IPS-15b (cell line): ENCODE measurements around the gene TTF2.

ENCODE experiments used
- H3K27me3 ChIP-seq: one replicate; pipeline ENCODE4 v1.6.1; 2013; ENCODE audit warnings: low read length; ENCODE audit not compliant: control insufficient read depth, insufficient read depth
- H3K36me3 ChIP-seq: one replicate; pipeline ENCODE4 v1.6.1; 2013; ENCODE audit warnings: low read length; ENCODE audit not compliant: control insufficient read depth, insufficient read depth
- H3K4me1 ChIP-seq: one replicate; pipeline ENCODE4 v1.6.1; 2013; ENCODE audit warnings: mild to moderate bottlenecking, low read length; ENCODE audit not compliant: control insufficient read depth, insufficient read depth
- H3K4me3 ChIP-seq: one replicate; pipeline ENCODE4 v1.5.1; 2013; ENCODE audit warnings: low read depth, low read length
- H3K9ac ChIP-seq: one replicate; pipeline ENCODE4 v1.6.1; 2013; ENCODE audit warnings: low read depth, mild to moderate bottlenecking, low read length
- H3K9me3 ChIP-seq: one replicate; pipeline ENCODE4 v1.6.1; 2013; ENCODE audit warnings: mild to moderate bottlenecking, low read length; ENCODE audit not compliant: control insufficient read depth, insufficient read depth

Gene TTF2

GRCh38 chr1:117059678-117060440, at the start of gene TTF2:
TSS of gene TTF2 (plus strand) at chr1:117060326. CDS start at chr1:117060347, 21 bp downstream.
- peak within 1 kb of the TSS; percentile 91 for H3K4me3 ChIP-seq
- no peaks in the 10 kb centered on the region for H3K9me3 ChIP-seq
- H3K36me3 ChIP-seq = no peaks in the 10 kb centered on the region
- no peaks in the 10 kb centered on the region for H3K27me3 ChIP-seq
- H3K4me1 ChIP-seq = peaks cover 8% of the 10 kb centered on the region
- peak within 1 kb of the TSS; percentile 79 for H3K9ac ChIP-seq

DNA sequence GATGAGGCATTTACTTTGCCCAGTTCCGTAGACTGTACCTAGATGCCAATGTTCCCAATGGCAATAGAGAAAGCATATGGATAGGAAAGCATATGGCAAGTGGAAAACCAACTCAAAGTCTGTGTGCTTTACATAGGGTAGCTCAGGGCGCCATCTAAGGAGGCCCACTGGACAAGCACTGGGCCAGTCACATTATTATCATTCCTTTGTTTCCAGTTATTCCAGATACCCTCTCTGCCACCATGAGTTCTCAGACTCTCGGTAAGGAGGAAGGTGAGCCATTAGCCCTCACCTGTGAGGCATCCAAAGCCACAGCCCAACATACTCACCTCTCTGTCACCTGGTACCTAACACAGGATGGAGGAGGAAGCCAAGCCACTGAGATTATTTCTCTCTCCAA, 48.8 kb upstream of the TTF2 start:
- H3K4me1 ChIP-seq = no peaks in the 10 kb centered on the region
- H3K27me3 ChIP-seq = no peaks in the 10 kb centered on the region
- no peaks in the 10 kb centered on the region for H3K9me3 ChIP-seq
- H3K4me3 ChIP-seq = no peak overlapping the region
- no peak overlapping the region for H3K9ac ChIP-seq
- H3K36me3 ChIP-seq = no peaks in the 10 kb centered on the region

DNA sequence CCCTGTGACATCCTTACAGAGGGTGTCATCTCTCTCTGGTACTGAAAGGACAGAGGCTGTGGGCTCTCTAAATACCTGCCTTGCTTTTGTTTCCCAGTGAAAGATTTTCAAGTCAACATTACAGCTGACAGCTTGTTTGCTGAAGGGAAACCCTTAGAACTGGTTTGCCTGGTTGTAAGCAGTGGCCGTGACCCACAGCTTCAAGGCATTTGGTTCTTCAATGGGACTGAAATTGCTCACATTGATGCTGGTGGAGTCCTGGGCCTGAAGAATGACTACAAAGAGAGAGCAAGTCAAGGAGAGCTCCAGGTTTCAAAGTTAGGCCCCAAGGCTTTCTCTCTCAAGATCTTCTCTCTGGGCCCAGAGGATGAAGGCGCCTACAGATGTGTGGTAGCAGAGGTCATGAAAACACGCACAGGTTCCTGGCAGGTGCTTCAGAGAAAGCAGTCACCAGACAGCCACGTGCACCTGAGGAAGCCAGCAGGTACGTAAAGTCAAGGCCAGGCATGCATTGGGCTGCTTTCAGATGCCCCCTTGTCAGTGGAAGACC, 46.7 kb upstream of the TTF2 start:
- Histone ChIP-seq H3K4me3 (no peak overlapping the region), H3K9me3 (no peaks in the 10 kb centered on the region), H3K36me3 (no peaks in the 10 kb centered on the region), H3K27me3 (no peaks in the 10 kb centered on the region), H3K4me1 (no peaks in the 10 kb centered on the region), H3K9ac (no peak overlapping the region)

DNA sequence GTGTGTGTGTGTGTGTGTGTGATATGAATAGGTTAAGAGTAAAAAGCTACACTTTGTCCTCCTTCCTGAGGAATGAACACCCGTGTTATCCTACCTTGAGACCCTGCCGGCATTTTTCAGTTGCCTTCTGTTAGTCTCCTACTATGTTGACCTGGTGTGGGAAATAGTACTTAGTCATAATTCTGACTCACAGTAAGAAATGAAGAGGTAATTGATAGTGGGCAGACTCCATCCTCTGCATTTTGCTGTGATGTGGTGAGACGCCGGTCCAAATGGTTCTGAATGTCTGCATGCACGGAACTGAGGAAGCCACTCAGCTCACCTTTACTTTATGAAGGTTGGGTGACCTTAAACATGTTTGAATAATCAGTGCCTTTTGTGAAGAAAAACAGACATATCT, 45.9 kb upstream of the TTF2 start:
- no peaks in the 10 kb centered on the region for H3K9me3 ChIP-seq
- no peak overlapping the region for H3K9ac ChIP-seq
- no peaks in the 10 kb centered on the region for H3K36me3 ChIP-seq
- no peaks in the 10 kb centered on the region for H3K4me1 ChIP-seq
- no peak overlapping the region for H3K4me3 ChIP-seq
- H3K27me3 ChIP-seq = no peaks in the 10 kb centered on the region

DNA sequence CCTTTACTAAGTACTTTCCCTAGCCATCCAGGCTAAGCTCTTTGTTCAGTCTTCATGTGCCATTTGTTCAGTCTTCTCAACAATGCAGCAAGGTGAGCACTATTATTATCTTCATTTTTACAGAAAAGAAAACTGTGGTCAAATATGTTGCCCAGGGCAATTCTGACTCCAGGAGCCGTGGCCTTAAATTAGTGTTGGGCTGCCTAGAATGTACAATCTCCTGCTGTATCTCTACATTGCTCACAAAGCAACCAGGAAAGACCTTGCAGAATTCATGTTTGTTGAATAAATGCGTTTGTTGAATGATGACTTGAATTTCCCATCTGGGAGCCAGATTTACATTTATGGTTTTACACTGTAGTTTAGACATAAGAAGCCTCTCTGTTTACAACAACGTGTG, 44.4 kb upstream of the TTF2 start:
- H3K4me3 ChIP-seq = no peak overlapping the region
- H3K36me3 ChIP-seq = no peaks in the 10 kb centered on the region
- no peak overlapping the region for H3K9ac ChIP-seq
- H3K4me1 ChIP-seq = no peaks in the 10 kb centered on the region
- no peaks in the 10 kb centered on the region for H3K27me3 ChIP-seq
- H3K9me3 ChIP-seq = no peaks in the 10 kb centered on the region

GRCh38 chr1:117017062-117017461, 43.1 kb upstream of the TTF2 start:
- H3K9ac ChIP-seq = no peak overlapping the region
- no peaks in the 10 kb centered on the region for H3K36me3 ChIP-seq
- H3K4me1 ChIP-seq = no peaks in the 10 kb centered on the region
- no peak overlapping the region for H3K4me3 ChIP-seq
- H3K27me3 ChIP-seq = no peaks in the 10 kb centered on the region
- no peaks in the 10 kb centered on the region for H3K9me3 ChIP-seq

GRCh38 chr1:117017648-117018047, 42.5 kb upstream of the TTF2 start:
- Histone ChIP-seq H3K9ac (no peak overlapping the region), H3K9me3 (no peaks in the 10 kb centered on the region)

GRCh38 chr1:117020526-117021156, 39.5 kb upstream of the TTF2 start:
- Histone ChIP-seq H3K9ac (no peak overlapping the region), H3K27me3 (no peaks in the 10 kb centered on the region), H3K4me1 (no peaks in the 10 kb centered on the region), H3K4me3 (no peak overlapping the region), H3K9me3 (no peaks in the 10 kb centered on the region), H3K36me3 (no peaks in the 10 kb centered on the region)

More at GRCh38 chr1:117017648-117018047, 42.5 kb upstream of the TTF2 start:
- Histone ChIP-seq H3K36me3 (no peaks in the 10 kb centered on the region), H3K27me3 (no peaks in the 10 kb centered on the region), H3K4me1 (no peaks in the 10 kb centered on the region), H3K4me3 (no peak overlapping the region)

DNA sequence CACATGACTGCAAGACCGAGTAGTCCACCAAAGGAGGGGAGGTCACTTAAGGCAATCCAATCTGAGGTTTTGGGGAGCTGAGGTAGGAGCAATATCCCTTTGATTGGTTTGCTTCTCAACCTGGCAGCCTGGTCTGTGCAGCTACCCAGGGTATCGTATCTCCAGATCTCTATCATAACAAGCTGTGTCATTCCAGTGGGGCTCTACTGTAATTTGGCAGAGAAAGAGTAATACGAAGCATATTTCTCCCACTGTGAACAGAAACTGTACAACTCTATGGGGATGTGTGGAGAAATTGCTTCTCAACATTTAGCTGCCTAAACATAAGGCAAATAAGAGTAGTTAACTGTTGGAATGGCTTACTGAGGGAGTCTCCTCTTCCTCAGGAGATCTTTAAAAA, 38.0 kb upstream of the TTF2 start:
- H3K36me3 ChIP-seq = no peaks in the 10 kb centered on the region
- no peak overlapping the region for H3K4me3 ChIP-seq
- no peaks in the 10 kb centered on the region for H3K27me3 ChIP-seq
- H3K9ac ChIP-seq = no peak overlapping the region
- no peaks in the 10 kb centered on the region for H3K9me3 ChIP-seq
- no peaks in the 10 kb centered on the region for H3K4me1 ChIP-seq

DNA sequence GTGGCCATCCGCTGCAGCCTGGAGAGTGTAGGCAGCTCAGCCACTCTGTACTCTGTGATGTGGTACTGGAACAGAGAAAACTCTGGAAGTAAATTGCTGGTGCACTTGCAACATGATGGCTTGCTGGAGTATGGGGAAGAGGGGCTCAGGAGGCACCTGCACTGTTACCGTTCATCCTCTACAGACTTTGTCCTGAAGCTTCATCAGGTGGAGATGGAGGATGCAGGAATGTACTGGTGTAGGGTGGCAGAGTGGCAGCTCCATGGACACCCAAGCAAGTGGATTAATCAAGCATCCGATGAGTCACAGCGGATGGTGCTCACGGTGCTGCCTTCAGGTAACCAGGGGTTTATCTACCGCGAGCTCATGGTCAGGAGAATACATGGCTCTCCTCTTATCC, 34.6 kb upstream of the TTF2 start:
- Histone ChIP-seq H3K9me3 (no peaks in the 10 kb centered on the region), H3K4me1 (no peaks in the 10 kb centered on the region), H3K4me3 (no peak overlapping the region), H3K36me3 (no peaks in the 10 kb centered on the region), H3K9ac (no peak overlapping the region), H3K27me3 (no peaks in the 10 kb centered on the region)

GRCh38 chr1:117026361-117026760, 33.8 kb upstream of the TTF2 start:
- H3K4me1 ChIP-seq = no peaks in the 10 kb centered on the region
- H3K27me3 ChIP-seq = no peaks in the 10 kb centered on the region
- H3K9me3 ChIP-seq = no peaks in the 10 kb centered on the region
- no peak overlapping the region for H3K9ac ChIP-seq
- H3K4me3 ChIP-seq = no peak overlapping the region
- H3K36me3 ChIP-seq = no peaks in the 10 kb centered on the region

GRCh38 chr1:117029685-117030084, 30.4 kb upstream of the TTF2 start:
- no peaks in the 10 kb centered on the region for H3K4me1 ChIP-seq
- H3K27me3 ChIP-seq = no peaks in the 10 kb centered on the region
- H3K9ac ChIP-seq = no peak overlapping the region
- H3K36me3 ChIP-seq = no peaks in the 10 kb centered on the region
- no peak overlapping the region for H3K4me3 ChIP-seq
- no peaks in the 10 kb centered on the region for H3K9me3 ChIP-seq
